Aorta (tissue), 5 donors: ENCODE results near the gene WDR13. TPM values are rescaled to one million over a fixed set of nuclear protein-coding genes. Genes with fewer than 3 reads are reported as not detected.
A peak's percentile ranks its signal among the peaks of the same experiment; 100 is the strongest.
"Not testable (repeated sequence)": the region's sequence is repeated elsewhere in the genome, so short reads cannot be mapped to it uniquely, and the experiment has no call there.

Experiments
- ATAC-seq: fragments of 200-7000 bp; cut with Tn5 transposase; one replicate; pipeline ENCODE4 v1.9.1; 2022; ENCODE audit warnings: moderate library complexity; ENCODE audit not compliant: low FRiP score
- DNase-seq, 2 donors: peaks; one replicate each; pipeline ENCODE4 v3.0.0-alpha.2; 2020
- H3K27ac ChIP-seq, 2 donors: one replicate each; pipeline ENCODE4 v1.5.1; 2013; ENCODE audit warnings: low read length in 2 of 2, mild to moderate bottlenecking in 2 of 2, moderate library complexity in 2 of 2, control low read depth in 1 of 2, inconsistent platforms in 1 of 2, low read depth in 1 of 2
- H3K27me3 ChIP-seq, 2 donors: one replicate each; pipeline ENCODE4 v1.6.1; 2013; ENCODE audit warnings: control low read depth in 1 of 2, low read length in 1 of 2, mild to moderate bottlenecking in 1 of 2, moderate library complexity in 1 of 2; ENCODE audit not compliant: insufficient read depth in 2 of 2, control insufficient read depth in 1 of 2
- H3K36me3 ChIP-seq, 2 donors: one replicate each; pipeline ENCODE4 v1.6.1; 2013; ENCODE audit warnings: control low read depth in 1 of 2, low read length in 1 of 2, mild to moderate bottlenecking in 1 of 2; ENCODE audit not compliant: insufficient read depth in 2 of 2, control insufficient read depth in 1 of 2
- H3K4me1 ChIP-seq, 2 donors: one replicate each; pipeline ENCODE4 v1.6.1; 2013; ENCODE audit warnings: low read length in 2 of 2, control low read depth in 1 of 2, mild to moderate bottlenecking in 1 of 2, moderate library complexity in 1 of 2; ENCODE audit not compliant: insufficient read depth in 2 of 2, control insufficient read depth in 1 of 2
- H3K4me3 ChIP-seq, 2 donors: one replicate each; pipeline ENCODE4 v1.5.1; 2013; ENCODE audit warnings: low read length in 2 of 2, control low read depth in 1 of 2, mild to moderate bottlenecking in 1 of 2
- H3K9me3 ChIP-seq: one replicate; pipeline ENCODE4 v1.6.1; 2013; ENCODE audit warnings: mild to moderate bottlenecking, low read length; ENCODE audit not compliant: control insufficient read depth
- WGBS, 2 donors: extraction: QIAGEN DNeasy Blood & Tissue Kit; methylation state at CpG; one replicate each; pipeline ENCODE4 v1.1.7; 2013; 5-methylcytosine and 5-hydroxymethylcytosine counted together
- intact Hi-C, 2 donors: fragments of 100-400 bp; cut with DNase I; formaldehyde crosslinking; loops; one replicate each; pipeline versions ENCODE4 v1.14.2 to v1.15.0; 2022
- long read RNA-seq, 2 donors: library from polyadenylated mRNA; unstranded; transcript quantifications; one replicate each; pipeline ENCODE4 v2.0.0, GENCODE V29; 2020 to 2021
- polyA plus RNA-seq, 2 donors: library from polyadenylated mRNA; stranded (reverse); fragments of 200-250 nt; gene quantifications; one replicate each; pipeline ENCODE4 v1.2.3, GENCODE V29; 2013
- total RNA-seq, 2 donors: library from RNA; stranded (reverse); fragmentation: NEBNext Ultra II Directional; extraction: Animal tissue kit (Norgen Biotek cat#: 25700); gene quantifications; one replicate each; pipeline ENCODE4 v1.2.1, GENCODE V29; 2021
- donor health status: healthy with polysubstance abuse.
- donor health status: Bipolar disorder and iron deficiency.
- donor health status: DM: no; HTN: no; CAD: no.
- donor health status: DM: no; HTN: no; CAD: no.
- donor health status: DM: yes; HTN: yes; CAD: no.

The WDR13 gene
- total RNA-seq: 100 to 1,000 TPM; 110 to 112 TPM
- polyA plus RNA-seq: 100 to 1,000 TPM; 103 to 337 TPM
- long read RNA-seq, donor 1, full-length matches to known transcripts: 427 of 723 reads
- long read RNA-seq, donor 1, partial matches to known transcripts: 89 of 723 reads
- long read RNA-seq, donor 1, other reads (novel, unspliced or antisense): 207 of 723 reads
- long read RNA-seq, donor 2, full-length matches to known transcripts: 34 of 56 reads
- long read RNA-seq, donor 2, partial matches to known transcripts: 10 of 56 reads
- long read RNA-seq, donor 2, other reads (novel, unspliced or antisense): 12 of 56 reads

DNA sequence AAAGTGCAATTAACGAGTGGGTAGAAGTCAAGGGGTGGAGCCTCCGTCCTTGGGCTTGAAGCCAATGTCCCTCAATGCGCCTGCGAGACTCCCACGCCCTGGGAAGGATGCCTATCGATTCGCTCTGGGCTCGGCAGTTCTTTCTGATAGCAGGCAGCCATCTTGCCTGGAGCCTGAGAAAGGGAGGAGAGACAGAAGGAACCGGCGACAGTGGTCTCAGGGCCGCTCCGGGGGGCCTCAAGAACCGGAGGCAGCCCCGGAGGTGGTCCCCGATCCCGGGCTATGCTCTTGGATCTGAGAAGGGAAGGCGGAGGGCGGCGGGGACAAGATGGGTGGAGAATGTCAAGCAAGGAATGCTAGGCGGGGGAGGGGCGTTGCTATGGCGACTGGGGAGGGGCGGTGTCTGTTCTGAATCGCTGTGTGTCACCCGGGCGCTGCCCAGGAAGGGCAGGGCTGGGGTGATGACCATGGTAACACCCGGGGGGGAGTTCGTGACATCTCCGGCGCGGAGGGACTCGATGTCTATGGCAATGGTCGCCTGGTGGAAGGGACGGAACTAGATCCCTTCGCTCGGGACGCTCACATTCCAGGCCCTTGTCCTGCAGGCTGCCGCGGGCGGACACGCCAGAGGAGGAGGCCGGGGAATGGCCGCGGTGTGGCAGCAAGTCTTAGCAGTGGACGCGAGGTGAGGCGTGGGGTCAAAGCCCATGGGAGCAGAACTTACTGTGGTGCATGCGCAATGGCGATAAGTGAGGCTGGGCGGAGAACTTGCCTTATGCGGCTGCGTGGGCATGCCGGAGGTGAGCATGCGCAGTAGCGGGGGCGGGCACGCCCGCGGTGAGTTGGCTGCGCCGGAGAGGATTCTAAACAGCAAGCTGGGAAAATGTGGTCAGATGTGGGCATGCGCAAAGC lies at the start of gene WDR13:
TSS of gene WDR13 (plus strand) at position 140 of the 912 bp plus-strand sequence. CDS start at position 645, 505 bp downstream.
- Histone ChIP-seq H3K4me3 (peak within 1 kb of the TSS; percentile 10 to 37), H3K27ac (peak within 1 kb of the TSS in 1 of 2 donors; percentile 85), H3K4me1 (no peaks in the 10 kb centered on the region), H3K36me3 (peaks cover 0 to 7% of the 10 kb centered on the region in 2 donors), H3K27me3 (no peaks in the 10 kb centered on the region), H3K9me3 (no peaks in the 10 kb centered on the region)
- intact Hi-C loops: no loop called here
- ATAC-seq: peak; percentile 95
- DNase-seq: peak; percentile 94 to 96
- WGBS, 2 donors: 0 to 30% methylated on average over 59 to 62 of the region's 62 CpGs

DNA sequence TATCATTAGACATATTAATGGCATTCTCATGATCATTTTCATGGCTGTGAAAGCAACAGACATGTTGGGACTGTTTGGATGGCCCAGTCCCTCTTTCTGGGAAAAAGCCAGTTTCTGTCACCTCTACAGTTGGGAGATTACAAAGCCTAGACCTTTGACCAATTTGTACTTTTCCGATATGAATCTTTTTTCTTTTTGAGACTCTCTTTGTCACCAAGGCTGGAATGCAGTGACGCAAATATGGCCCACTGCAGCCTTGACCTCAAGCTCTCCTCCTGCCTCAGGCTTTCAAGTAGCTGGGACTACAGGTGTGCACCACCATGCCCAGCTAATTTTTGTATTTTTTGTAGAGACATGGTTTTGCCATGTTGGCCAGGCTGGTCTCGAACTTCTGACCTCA lies 48.4 kb upstream of the WDR13 start:
- no peaks in the 10 kb centered on the region for H3K36me3 ChIP-seq
- no peaks in the 10 kb centered on the region for H3K9me3 ChIP-seq
- ATAC-seq: no peak
- no peak for DNase-seq
- WGBS, 2 donors: 85 to 91% methylated on average over 3 of the region's 3 CpGs
- H3K27ac ChIP-seq: no peak overlapping the region
- H3K4me3 ChIP-seq: no peak overlapping the region
- no peaks in the 10 kb centered on the region for H3K4me1 ChIP-seq
- no peaks in the 10 kb centered on the region for H3K27me3 ChIP-seq
- intact Hi-C loops: no loop called here

DNA sequence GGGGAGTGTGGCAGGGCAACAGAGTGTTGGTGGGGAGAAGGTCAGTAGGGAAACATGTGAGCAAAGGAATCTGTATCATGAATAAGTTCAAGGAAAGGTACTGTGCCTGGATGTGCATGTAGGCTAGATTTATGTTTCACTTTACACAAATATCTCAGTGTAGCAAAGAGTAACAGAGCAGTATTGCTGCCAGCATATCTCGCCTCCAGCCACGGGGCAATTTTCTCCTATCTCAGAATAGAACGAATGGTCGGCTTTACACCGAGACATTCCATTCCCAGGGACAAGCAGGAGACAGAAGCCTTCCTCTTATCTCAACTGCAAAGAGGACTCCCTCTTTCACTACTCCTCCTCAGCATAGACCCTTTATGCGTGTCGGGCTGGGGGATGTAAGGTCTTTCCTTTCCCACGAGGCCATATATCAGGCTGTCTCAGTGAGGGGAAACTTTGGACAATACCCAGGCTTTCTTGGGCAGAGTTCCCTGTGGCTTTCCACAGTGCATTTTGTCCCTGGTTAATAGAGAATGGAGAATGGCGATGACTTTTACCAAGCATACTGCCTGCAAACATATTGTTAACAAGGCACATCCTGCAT lies 41.5 kb upstream of the WDR13 start:
- H3K4me1 ChIP-seq, H3K4me3 ChIP-seq, DNase-seq, H3K36me3 ChIP-seq, H3K27me3 ChIP-seq, H3K9me3 ChIP-seq, ATAC-seq, intact Hi-C loops, H3K27ac ChIP-seq: not testable (repeated sequence)
- WGBS, 2 donors: 13 to 48% methylated on average over 9 of the region's 9 CpGs

DNA sequence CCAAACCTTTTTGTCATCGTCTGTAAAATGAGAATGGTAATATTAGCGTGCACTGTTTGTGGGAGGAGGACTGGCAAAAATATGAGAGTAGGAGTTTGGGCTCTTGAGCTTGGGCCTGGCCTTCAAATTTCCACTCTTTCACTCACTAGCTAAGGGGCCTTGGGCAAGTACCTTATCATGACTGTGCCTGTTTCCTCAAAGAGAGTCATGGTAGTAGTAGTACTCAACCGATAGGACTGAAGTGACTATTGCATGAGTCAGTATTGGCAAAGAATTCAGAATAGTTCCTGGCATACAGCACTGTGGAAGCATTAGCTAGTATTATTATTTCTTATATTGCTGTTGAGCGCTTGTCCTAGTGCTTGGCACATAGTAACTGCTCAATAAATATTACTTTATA lies 39.0 kb upstream of the WDR13 start:
- Histone ChIP-seq H3K27ac (no peak overlapping the region), H3K9me3 (no peaks in the 10 kb centered on the region), H3K36me3 (peaks cover 0 to 5% of the 10 kb centered on the region in 2 donors), H3K4me1 (no peaks in the 10 kb centered on the region), H3K27me3 (no peaks in the 10 kb centered on the region), H3K4me3 (no peak overlapping the region)
- DNase-seq (no peak), ATAC-seq (peak; percentile 53)
- WGBS, 2 donors: 39 to 70% methylated on average over 4 of the region's 4 CpGs
- intact Hi-C loops: no loop called here

DNA sequence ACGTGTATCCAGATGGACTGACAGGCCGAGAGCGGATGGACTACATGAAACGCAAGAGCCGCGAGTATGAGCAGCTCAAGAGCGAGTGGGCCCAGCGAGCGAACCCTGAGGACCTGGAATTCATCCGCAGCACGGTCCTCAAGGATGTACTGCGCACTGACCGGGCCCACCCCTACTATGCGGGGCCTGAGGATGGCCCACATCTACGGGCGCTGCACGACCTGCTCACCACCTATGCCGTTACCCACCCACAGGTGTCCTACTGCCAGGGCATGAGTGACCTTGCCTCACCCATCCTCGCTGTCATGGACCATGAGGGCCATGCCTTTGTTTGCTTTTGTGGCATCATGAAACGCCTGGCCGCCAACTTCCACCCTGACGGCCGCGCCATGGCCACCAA lies 37.7 kb upstream of the WDR13 start:
- intact Hi-C loops: no loop called here
- Histone ChIP-seq H3K4me3 (no peak overlapping the region), H3K27me3 (no peaks in the 10 kb centered on the region), H3K27ac (no peak overlapping the region), H3K36me3 (peaks cover 0 to 5% of the 10 kb centered on the region in 2 donors), H3K4me1 (no peaks in the 10 kb centered on the region), H3K9me3 (no peaks in the 10 kb centered on the region)
- 94 to 96% methylated on average over 24 of the region's 24 CpGs for WGBS, 2 donors
- DNase-seq (no peak), ATAC-seq (no peak)

DNA sequence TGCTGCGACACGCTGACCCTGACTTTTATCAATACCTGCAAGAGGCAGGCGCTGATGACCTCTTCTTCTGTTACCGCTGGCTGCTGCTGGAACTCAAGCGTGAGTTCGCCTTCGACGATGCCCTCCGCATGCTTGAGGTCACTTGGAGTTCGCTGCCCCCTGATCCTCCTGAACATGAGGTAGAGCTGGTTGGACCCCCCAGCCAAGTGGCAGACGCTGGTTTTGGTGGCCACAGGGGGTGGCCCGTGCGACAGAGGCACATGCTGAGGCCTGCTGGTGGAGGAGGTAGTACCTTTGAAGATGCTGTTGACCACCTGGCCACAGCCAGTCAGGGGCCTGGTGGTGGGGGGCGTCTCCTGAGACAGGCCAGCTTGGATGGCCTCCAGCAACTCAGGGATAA lies 37.2 kb upstream of the WDR13 start:
- Histone ChIP-seq H3K27me3 (no peaks in the 10 kb centered on the region), H3K4me1 (no peaks in the 10 kb centered on the region), H3K27ac (no peak overlapping the region), H3K36me3 (peaks cover 0 to 5% of the 10 kb centered on the region in 2 donors), H3K4me3 (no peak overlapping the region), H3K9me3 (no peaks in the 10 kb centered on the region)
- ATAC-seq (no peak), DNase-seq (no peak)
- intact Hi-C loops: no loop called here
- 93 to 95% methylated on average over 14 of the region's 14 CpGs for WGBS, 2 donors

DNA sequence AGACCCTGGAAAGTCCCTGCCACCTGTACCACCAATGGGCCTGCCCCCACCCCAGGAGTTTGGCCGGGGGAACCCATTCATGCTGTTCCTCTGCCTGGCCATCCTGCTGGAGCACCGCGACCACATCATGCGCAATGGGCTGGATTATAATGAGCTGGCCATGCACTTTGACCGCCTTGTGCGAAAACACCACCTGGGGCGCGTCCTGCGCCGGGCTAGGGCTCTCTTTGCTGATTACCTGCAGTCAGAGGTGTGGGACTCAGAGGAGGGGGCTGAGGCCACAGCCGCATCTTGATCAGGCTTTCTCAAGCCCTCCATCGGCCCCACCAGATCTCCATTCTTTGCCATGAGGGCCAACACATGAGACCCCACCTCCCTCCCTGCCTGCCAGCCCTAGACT lies 36.6 kb upstream of the WDR13 start:
- no peaks in the 10 kb centered on the region for H3K9me3 ChIP-seq
- no peaks in the 10 kb centered on the region for H3K27me3 ChIP-seq
- no peaks in the 10 kb centered on the region for H3K4me1 ChIP-seq
- DNase-seq (no peak), ATAC-seq (no peak)
- H3K36me3 ChIP-seq: peaks cover 0 to 5% of the 10 kb centered on the region in 2 donors
- intact Hi-C loops: no loop called here
- H3K4me3 ChIP-seq: no peak overlapping the region
- H3K27ac ChIP-seq: no peak overlapping the region
- WGBS, 2 donors: 93 to 95% methylated on average over 12 of the region's 12 CpGs

DNA sequence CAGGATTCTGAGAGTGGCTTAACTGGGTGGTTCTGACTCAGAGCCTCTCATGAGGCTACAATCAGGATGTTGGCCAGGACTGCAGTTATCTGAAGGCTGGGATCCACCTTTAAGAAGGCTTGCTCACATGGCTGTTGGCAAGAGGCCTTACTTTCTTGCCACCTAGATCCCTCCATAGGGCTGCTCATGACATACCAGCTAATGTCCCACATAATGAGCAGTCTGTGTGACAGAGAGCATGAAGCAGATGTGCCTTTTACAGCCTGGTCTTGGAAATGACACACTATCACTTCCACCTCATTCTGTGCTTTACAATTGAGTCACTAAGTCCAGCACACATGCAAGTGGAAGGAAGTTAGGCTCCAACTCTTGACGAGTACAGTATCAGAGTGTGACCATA lies 27.3 kb upstream of the WDR13 start:
- intact Hi-C loops: no loop called here
- WGBS, 2 donors: 71 to 83% methylated on average over 1 of the region's 1 CpG
- Histone ChIP-seq H3K36me3 (no peaks in the 10 kb centered on the region), H3K9me3 (no peaks in the 10 kb centered on the region), H3K4me1 (no peaks in the 10 kb centered on the region), H3K27ac (no peak overlapping the region), H3K27me3 (no peaks in the 10 kb centered on the region), H3K4me3 (no peak overlapping the region)
- ATAC-seq (no peak), DNase-seq (no peak)
